ENCODE measurements around the gene DNAH5.
A peak's percentile ranks its signal among the peaks of the same experiment; 100 is the strongest.

Gene DNAH5

DNA sequence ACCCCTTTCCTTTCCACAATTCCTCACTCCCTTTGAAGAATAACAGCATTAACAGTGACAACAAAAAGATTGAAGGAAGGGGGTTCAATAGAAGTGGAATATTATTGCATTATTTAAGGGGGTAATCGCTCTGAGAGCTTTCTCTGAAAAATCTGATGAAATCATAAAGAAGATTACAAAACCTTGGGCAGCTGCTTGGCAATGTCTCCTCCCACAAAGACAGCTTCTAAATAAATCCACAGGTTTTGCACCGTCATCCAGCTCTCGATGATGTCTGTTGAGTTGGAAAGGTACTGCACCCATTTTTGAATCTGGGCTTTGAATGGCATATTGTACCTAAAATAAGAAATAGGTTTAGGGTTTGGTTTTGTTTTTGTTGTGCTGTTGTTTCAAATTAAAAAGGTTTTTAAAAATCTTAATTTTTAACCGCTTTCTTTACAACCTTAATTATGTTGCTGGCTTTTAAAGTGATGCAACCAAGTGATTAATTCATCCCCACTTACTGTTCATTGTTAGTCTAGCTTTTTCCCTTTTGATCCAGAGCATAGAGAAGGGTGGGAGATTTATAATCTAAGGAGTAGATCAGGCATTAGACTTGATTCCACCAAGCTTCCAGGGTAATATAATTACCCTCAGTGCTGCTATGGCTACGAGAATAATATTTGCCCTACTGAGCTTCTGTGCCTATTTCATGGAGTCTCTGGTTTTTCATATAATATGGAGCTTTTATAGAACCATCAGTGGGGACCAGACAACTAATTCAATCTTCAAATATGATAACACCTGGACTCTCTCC is 85.0 kb downstream of the DNAH5 start:
- DNase-seq (ENCODE audit: low read depth in 2 of 2) = peak in 1 of 2 donors; percentile 2
- TF ChIP-seq, protein P1, sequence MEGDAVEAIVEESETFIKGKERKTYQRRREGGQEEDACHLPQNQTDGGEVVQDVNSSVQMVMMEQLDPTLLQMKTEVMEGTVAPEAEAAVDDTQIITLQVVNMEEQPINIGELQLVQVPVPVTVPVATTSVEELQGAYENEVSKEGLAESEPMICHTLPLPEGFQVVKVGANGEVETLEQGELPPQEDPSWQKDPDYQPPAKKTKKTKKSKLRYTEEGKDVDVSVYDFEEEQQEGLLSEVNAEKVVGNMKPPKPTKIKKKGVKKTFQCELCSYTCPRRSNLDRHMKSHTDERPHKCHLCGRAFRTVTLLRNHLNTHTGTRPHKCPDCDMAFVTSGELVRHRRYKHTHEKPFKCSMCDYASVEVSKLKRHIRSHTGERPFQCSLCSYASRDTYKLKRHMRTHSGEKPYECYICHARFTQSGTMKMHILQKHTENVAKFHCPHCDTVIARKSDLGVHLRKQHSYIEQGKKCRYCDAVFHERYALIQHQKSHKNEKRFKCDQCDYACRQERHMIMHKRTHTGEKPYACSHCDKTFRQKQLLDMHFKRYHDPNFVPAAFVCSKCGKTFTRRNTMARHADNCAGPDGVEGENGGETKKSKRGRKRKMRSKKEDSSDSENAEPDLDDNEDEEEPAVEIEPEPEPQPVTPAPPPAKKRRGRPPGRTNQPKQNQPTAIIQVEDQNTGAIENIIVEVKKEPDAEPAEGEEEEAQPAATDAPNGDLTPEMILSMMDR (IDR thresholded peaks at IDR 0.05; ENCODE audit: low read depth, low read length) = no peak
- H3K4me3 ChIP-seq (replicated peaks in 1 of 2; ENCODE audit: low read depth in 2 of 2, low read length in 2 of 2) = no peak overlapping the region

DNA sequence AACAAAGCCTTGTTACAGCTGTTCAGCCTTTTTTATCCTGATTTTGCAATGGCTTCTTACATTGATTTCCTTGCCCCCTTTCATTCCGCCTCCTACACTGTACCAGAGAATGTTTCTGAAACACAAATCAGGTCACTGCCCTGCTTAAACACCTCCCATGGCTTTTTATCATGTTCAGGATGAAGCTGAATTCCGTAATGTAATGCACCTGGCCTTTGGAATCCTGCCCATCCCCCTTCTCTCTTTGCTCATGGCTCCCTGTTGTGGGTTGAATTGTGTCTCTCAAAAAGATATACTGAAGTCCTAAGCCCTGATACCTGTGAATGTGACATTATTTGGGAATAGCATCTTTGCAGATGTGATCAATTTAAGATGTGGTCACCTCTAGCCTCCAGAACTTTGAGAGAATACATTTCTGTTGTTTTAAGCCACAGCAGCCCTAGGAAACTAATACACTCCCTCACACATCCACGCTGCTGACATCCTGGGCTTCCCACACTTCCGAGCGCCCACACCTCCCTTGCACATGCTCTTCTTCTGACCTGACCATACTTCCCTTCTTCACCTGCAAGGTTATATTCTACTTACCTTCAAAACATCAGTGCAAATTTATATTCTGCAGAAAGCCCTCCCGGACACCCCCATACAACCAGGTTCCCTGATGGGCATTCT is 101.2 kb downstream of the DNAH5 start:
- H3K4me3 ChIP-seq (replicated peaks in 1 of 2; ENCODE audit: low read depth in 2 of 2, low read length in 2 of 2) = no peak overlapping the region
- TF ChIP-seq, protein P1 (IDR thresholded peaks at IDR 0.05; ENCODE audit: low read depth, low read length) = no peak
- DNase-seq (ENCODE audit: low read depth in 2 of 2) = no peak

DNA sequence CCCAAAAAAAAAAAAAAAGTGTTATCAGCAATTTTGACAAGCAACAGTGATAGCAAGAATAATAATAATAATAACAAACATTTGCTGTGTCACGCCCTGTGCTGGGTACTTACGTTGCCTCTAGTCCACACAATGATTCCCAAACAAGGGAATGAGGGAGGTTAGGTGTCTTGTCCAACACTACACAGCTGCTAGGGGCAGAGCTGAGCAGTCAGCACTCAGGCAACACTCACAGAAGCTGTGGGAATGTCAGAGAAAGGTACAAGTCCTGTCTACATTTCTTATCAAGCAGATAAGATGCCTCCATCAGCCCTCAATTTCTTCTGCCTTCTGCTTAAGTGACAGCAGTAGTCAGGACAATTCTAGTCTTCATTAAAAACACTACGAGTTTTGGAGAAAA is 111.0 kb downstream of the DNAH5 start:
- H3K4me3 ChIP-seq (replicated peaks in 1 of 2; ENCODE audit: low read depth in 2 of 2, low read length in 2 of 2) = no peak overlapping the region
- DNase-seq (ENCODE audit: low read depth in 2 of 2) = no peak
- TF ChIP-seq, protein P1 (IDR thresholded peaks at IDR 0.05; ENCODE audit: low read depth, low read length) = no peak

DNA sequence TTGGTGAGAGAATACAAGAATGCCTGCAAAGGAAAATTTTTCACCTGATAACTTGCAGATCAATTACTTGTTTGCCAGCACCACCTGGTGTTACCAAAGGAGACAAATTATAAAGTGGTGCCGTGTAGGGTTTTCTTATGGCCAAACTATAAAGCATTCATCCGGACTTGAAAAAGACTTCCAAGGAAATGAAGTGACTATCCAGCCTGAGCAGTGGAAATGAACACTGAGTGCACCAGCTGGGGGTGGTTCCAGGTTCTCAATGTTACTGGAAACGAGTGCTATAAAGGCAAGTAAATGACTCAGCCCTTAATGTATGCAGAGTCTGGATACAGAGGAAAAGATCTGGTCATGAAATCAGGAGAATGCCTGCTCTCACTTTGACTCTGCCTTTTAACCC is 113.1 kb downstream of the DNAH5 start:
- H3K4me3 ChIP-seq (replicated peaks in 1 of 2; ENCODE audit: low read depth in 2 of 2, low read length in 2 of 2) = no peak overlapping the region
- peak in 1 of 2 donors; percentile 2 for DNase-seq (ENCODE audit: low read depth in 2 of 2)
- TF ChIP-seq, protein P1 (IDR thresholded peaks at IDR 0.05; ENCODE audit: low read depth, low read length) = no peak

DNA sequence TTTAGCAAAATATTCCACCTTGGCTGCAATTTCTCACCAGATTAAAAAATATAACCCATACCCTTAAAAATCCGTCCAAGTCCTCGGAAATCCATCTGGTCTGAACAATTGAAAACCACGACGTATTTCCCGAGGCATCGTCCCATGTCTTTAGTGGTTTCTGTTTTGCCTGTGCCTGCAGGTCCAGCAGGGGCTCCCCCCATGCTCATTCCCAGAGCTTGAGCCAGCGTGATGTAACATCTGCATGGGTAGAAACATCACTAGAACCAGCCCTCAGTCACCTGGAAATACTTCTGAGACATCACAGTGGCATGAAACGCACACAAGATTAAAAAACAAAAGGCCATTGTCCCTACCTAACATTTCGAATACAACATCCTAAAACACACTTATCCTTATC is 114.0 kb downstream of the DNAH5 start:
- no peak for DNase-seq (ENCODE audit: low read depth in 2 of 2)
- TF ChIP-seq, protein P1 (IDR thresholded peaks at IDR 0.05; ENCODE audit: low read depth, low read length) = no peak
- no peak overlapping the region for H3K4me3 ChIP-seq (replicated peaks in 1 of 2; ENCODE audit: low read depth in 2 of 2, low read length in 2 of 2)

DNA sequence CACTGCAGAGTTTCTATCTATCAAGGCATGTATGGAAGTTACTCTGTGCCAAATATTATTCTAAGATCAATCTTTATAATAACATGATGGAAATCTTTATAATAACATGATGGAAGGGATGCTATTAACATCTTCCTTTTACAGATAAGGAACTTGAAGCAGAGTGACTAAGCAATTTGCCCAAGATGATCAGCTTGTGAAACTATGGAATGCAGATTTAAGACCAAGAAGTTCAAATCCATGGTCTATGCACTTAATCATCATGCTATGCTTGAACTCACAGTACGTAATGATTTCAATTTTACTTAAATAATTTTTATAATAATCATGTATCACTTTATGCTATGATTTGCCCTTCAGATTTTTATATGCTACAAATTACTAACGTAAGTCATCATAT is 123.1 kb downstream of the DNAH5 start:
- no peak overlapping the region for H3K4me3 ChIP-seq (replicated peaks in 1 of 2; ENCODE audit: low read depth in 2 of 2, low read length in 2 of 2)
- TF ChIP-seq, protein P1 (IDR thresholded peaks at IDR 0.05; ENCODE audit: low read depth, low read length) = no peak
- DNase-seq (ENCODE audit: low read depth in 2 of 2) = no peak

Data from cardiac fibroblast (primary cell).